ENCODE measurements around the gene CDK7. TPM values are rescaled to one million over a fixed set of nuclear protein-coding genes. Genes with fewer than 3 reads are reported as not detected.
A peak's percentile ranks its signal among the peaks of the same experiment; 100 is the strongest.
"Not testable (repeated sequence)": the region's sequence is repeated elsewhere in the genome, so short reads cannot be mapped to it uniquely, and the experiment has no call there.

The CDK7 gene
- total and polyA plus RNA-seq, 11 donors = 9.6 to 23.1 (median 14.5) TPM

DNA sequence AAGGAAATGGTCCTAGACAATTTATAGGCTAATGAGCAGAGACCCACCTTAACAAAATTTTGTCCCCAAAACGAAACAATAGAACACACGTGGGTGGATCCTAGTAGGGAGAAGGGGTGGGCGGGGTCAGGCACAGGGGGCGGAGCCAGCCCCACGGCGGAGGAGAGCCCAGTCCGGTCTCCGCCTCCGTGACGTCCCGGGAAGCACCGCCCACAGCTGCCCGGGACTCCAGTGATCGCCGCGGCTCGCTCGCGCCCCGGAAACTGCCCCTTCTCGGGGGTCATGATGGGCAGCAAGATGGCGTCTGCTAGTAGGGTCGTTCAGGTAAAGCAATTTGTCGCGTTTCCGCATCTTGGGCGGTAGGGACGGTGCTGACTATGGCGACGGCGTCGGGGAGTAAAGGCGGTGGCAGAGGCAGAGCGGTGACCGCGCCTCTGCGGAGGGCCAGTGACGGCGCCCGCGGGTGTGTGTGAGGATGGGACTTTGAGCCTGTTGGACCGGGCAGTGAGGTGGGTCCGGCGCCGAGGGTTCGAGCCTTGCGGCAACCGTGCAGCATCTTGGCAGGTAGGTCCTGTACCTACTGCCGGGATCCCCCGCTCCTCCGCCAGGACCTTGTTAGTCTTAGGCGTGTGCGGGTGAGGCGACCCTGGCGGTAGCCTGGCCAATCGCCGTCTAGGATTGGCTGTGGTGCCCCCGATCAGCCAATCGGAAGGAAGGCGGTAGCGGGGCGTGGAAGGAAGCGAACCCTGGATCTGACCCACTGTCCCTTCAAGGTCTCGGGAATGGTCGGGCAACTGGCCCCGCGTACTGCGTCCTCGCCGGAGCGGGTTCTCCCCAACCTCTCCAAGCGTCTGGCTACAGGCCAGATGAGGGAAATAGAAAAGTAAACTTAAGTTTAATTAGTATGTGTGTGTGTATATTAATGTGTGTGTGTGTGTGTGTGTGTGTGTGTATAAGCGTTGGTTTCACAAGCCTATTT lies 16.8 kb upstream of the CDK7 start:
- intact Hi-C loops (cut with DNase I) = loop anchor here in 6 of 10 donors (1.0 to 10.0 kb wide), 7 partner anchors 16 to 126 kb away; partner anchors contain the start of genes CDK7 (in 4 of the 6), CCNB1 (in 2 of the 6), SLC30A5 (in 2 of the 6) and CCDC125 (in 1 of the 6)
- H3K27me3 ChIP-seq = no peaks in the 10 kb centered on the region

DNA sequence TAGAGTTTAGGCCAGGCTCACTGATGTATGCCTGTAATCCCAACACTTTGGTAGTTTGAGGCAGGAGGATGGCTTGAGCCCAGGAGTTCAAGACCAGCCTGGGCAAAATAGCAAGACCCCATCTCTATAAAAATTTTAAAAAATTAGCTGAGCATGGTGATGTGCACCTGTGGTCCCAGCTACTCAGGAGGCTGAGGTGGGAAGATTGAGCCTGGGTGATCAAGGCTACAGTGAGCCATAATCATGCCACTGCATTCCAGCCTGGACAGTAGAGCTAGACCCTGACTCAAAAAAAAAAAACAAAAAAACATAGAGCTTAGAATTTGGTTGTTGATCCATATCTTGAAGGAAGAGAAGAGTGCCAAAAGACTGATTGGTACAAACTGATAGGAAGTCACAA lies 14.7 kb upstream of the CDK7 start:
- Histone ChIP-seq H3K27ac (peak overlapping the region in 3 of 12 donors; percentile 14 to 99 (median 97)), H3K9me3 (no peaks in the 10 kb centered on the region), H3K27me3 (no peaks in the 10 kb centered on the region), H3K36me3 (peaks cover 0 to 10% (median 5%) of the 10 kb centered on the region in 9 donors), H3K4me3 (no peak overlapping the region), H3K4me1 (peaks cover 0 to 32% (median 12%) of the 10 kb centered on the region in 12 donors)
- intact Hi-C loops (cut with DNase I) = loop anchor here in 5 of 10 donors (2.0 to 10.0 kb wide), 5 partner anchors 15 to 128 kb away; partner anchors contain the start of genes CCNB1 (in 2 of the 5), CDK7 (in 2 of the 5), SLC30A5 (in 2 of the 5) and CCDC125 (in 1 of the 5)
- DNase-seq (no peak), ATAC-seq (no peak)
- TF ChIP-seq, protein P1, sequence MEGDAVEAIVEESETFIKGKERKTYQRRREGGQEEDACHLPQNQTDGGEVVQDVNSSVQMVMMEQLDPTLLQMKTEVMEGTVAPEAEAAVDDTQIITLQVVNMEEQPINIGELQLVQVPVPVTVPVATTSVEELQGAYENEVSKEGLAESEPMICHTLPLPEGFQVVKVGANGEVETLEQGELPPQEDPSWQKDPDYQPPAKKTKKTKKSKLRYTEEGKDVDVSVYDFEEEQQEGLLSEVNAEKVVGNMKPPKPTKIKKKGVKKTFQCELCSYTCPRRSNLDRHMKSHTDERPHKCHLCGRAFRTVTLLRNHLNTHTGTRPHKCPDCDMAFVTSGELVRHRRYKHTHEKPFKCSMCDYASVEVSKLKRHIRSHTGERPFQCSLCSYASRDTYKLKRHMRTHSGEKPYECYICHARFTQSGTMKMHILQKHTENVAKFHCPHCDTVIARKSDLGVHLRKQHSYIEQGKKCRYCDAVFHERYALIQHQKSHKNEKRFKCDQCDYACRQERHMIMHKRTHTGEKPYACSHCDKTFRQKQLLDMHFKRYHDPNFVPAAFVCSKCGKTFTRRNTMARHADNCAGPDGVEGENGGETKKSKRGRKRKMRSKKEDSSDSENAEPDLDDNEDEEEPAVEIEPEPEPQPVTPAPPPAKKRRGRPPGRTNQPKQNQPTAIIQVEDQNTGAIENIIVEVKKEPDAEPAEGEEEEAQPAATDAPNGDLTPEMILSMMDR (IDR thresholded peaks at IDR 0.05) = no peak
- no peak for TF ChIP-seq POLR2A (IDR thresholded peaks at IDR 0.05)

More for the DNA sequence above, 16.8 kb upstream of the CDK7 start:
- ATAC-seq (peak; percentile 98 to 99 (median 98)), DNase-seq (peak; percentile 98 to 99 (median 98))
- H3K4me3 ChIP-seq = peak overlapping the region; percentile 58 to 100 (median 94)
- H3K27ac ChIP-seq = peak overlapping the region; percentile 93 to 99 (median 98)
- H3K4me1 ChIP-seq = peaks cover 0 to 32% (median 12%) of the 10 kb centered on the region in 12 donors
- H3K9me3 ChIP-seq = no peaks in the 10 kb centered on the region
- TF ChIP-seq POLR2A (IDR thresholded peaks at IDR 0.05) = peak; percentile 88
- TF ChIP-seq, protein P1 (IDR thresholded peaks at IDR 0.05) = peak in 10 of 12 donors; percentile 8 to 47 (median 32)
- 0% methylated on average over 64 to 73 of the region's 73 CpGs for WGBS, 4 donors
- H3K36me3 ChIP-seq = peaks cover 0 to 5% (median 0%) of the 10 kb centered on the region in 9 donors

GRCh38 chr5:69220371-69220770 lies 14.3 kb upstream of the CDK7 start:
- Histone ChIP-seq H3K4me1 (peaks cover 0 to 32% (median 12%) of the 10 kb centered on the region in 12 donors), H3K36me3 (peaks cover 0 to 11% (median 6%) of the 10 kb centered on the region in 9 donors), H3K27ac (peak overlapping the region in 1 of 12 donors; percentile 99)
- intact Hi-C loops (cut with DNase I); H3K4me3 ChIP-seq; H3K27me3 ChIP-seq; ATAC-seq; H3K9me3 ChIP-seq; DNase-seq: not testable (repeated sequence)
- 90 to 96% (median 92%) methylated on average over 18 of the region's 18 CpGs for WGBS, 4 donors

GRCh38 chr5:69220833-69221232 lies 13.9 kb upstream of the CDK7 start:
- H3K4me1 ChIP-seq = peaks cover 0 to 32% (median 12%) of the 10 kb centered on the region in 12 donors
- H3K27me3 ChIP-seq; intact Hi-C loops (cut with DNase I); H3K4me3 ChIP-seq; DNase-seq; ATAC-seq; H3K9me3 ChIP-seq: not testable (repeated sequence)
- H3K27ac ChIP-seq = peak overlapping the region in 7 of 12 donors; percentile 6 to 43 (median 16)
- peaks cover 0 to 16% (median 7%) of the 10 kb centered on the region in 9 donors for H3K36me3 ChIP-seq
- WGBS, 4 donors = 44 to 62% (median 56%) methylated on average over 5 to 9 of the region's 9 CpGs

DNA sequence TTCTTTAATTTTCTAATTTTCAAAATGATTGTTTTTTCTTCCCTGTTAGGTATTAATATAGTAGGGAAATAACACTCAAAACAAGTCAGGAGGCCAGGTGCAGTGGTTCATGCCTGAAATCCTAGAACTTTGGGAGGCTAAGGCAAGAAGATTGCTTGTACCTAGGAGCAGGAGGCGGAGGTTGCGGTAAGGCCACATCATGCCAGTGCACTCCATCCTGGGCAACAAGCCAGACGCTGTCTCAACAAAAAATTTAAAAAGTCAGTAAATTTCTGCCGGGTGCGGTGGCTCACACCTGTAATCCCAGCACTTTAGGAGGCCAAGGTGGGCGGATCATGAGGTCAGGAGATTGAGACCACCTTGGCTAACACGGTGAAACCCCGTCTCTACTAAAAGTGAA lies 10.2 kb upstream of the CDK7 start:
- Histone ChIP-seq H3K27me3 (no peaks in the 10 kb centered on the region), H3K4me3 (no peak overlapping the region), H3K36me3 (peaks cover 0 to 48% (median 44%) of the 10 kb centered on the region in 9 donors), H3K9me3 (no peaks in the 10 kb centered on the region), H3K4me1 (peaks cover 0 to 17% (median under 1%) of the 10 kb centered on the region in 12 donors), H3K27ac (no peak overlapping the region)
- ATAC-seq (no peak), DNase-seq (no peak)
- TF ChIP-seq, protein P1 (IDR thresholded peaks at IDR 0.05) = no peak
- no peak for TF ChIP-seq POLR2A (IDR thresholded peaks at IDR 0.05)
- intact Hi-C loops (cut with DNase I) = no loop called here
- 88 to 97% (median 95%) methylated on average over 8 of the region's 8 CpGs for WGBS, 4 donors
